GM19043 (cell line): ENCODE results near the gene FAM149A.

Experiments used
- ATAC-seq: cut with Tn5 transposase; IDR thresholded peaks from one replicate; pipeline ENCODE4 v1.9.1; 2021; ENCODE audit warnings: low read depth; ENCODE audit not compliant: unreplicated experiment

FAM149A gene

GRCh38 chr4:186104890-186105646 is 564 bp downstream of the FAM149A start:
- peak; percentile 34 for ATAC-seq

- no peak for ATAC-seq
Measured at GRCh38 chr4:186105647-186106321, 1.3 kb downstream of the FAM149A start.

GRCh38 chr4:186107947-186108346 is 3.4 kb downstream of the FAM149A start:
- ATAC-seq = no peak

GRCh38 chr4:186108391-186108790 is 3.9 kb downstream of the FAM149A start:
- no peak for ATAC-seq

GRCh38 chr4:186109245-186109644 is 4.7 kb downstream of the FAM149A start:
- no peak for ATAC-seq

GRCh38 chr4:186116697-186117096 is 12.2 kb downstream of the FAM149A start:
- no peak for ATAC-seq

- ATAC-seq = no peak
Measured at GRCh38 chr4:186118582-186118981, 14.1 kb downstream of the FAM149A start.

GRCh38 chr4:186121057-186121456 is 16.6 kb downstream of the FAM149A start:
- ATAC-seq = no peak

GRCh38 chr4:186128842-186129241 is 24.3 kb downstream of the FAM149A start:
- no peak for ATAC-seq

- ATAC-seq = no peak
Measured at GRCh38 chr4:186131935-186132334, 27.4 kb downstream of the FAM149A start.

- ATAC-seq = no peak
Measured at GRCh38 chr4:186132577-186133242, 28.2 kb downstream of the FAM149A start.

- peak; percentile 99 for ATAC-seq
Measured at GRCh38 chr4:186134257-186134656, 29.8 kb downstream of the FAM149A start.

GRCh38 chr4:186134861-186135260 is 30.4 kb downstream of the FAM149A start:
- ATAC-seq = no peak

GRCh38 chr4:186137196-186137794 is 32.8 kb downstream of the FAM149A start:
- no peak for ATAC-seq

- ATAC-seq = peak; percentile 28
Measured at GRCh38 chr4:186144198-186144945, 39.9 kb downstream of the FAM149A start.

- ATAC-seq = peak; percentile 33
Measured at GRCh38 chr4:186144946-186145569, 40.6 kb downstream of the FAM149A start.

- no peak for ATAC-seq
Measured at GRCh38 chr4:186146458-186146857, 42.0 kb downstream of the FAM149A start.

- ATAC-seq = no peak
Measured at GRCh38 chr4:186148336-186148975, 44.0 kb downstream of the FAM149A start.

GRCh38 chr4:186149872-186150271 is 45.4 kb downstream of the FAM149A start:
- no peak for ATAC-seq
